HFF-Myc (cell line): Measurements from ENCODE around the gene ZNF19.

Experiments
- DNase-seq: peaks from one replicate; pipeline ENCODE4 v3.0.0-alpha.2; 2011; ENCODE audit warnings: low read depth; ENCODE audit errors: extremely low read depth
- H3K4me3 ChIP-seq: replicated peaks from 2 replicates; pipeline ENCODE4 v1.5.1; 2011; ENCODE audit warnings: low read depth, mild to moderate bottlenecking, control low read depth, low read length
- CTCF ChIP-seq: IDR thresholded peaks from 2 replicates; pipeline ENCODE4 v1.5.1; 2012; ENCODE audit warnings: mild to moderate bottlenecking, low read depth, low read length, control low read depth; ENCODE audit errors: missing control alignments

Gene ZNF19

GRCh38 chr16:71524566-71525553, 35.7 kb upstream of the ZNF19 start:
- TF ChIP-seq CTCF: no peak
- H3K4me3 ChIP-seq: no peak overlapping the region
- no peak for DNase-seq

- DNase-seq: no peak
- no peak for TF ChIP-seq CTCF
- H3K4me3 ChIP-seq: no peak overlapping the region
These were observed 31.4 kb upstream of the ZNF19 start for GRCh38 chr16:71520550-71520949.

GRCh38 chr16:71515026-71515425, 25.9 kb upstream of the ZNF19 start:
- H3K4me3 ChIP-seq: no peak overlapping the region
- TF ChIP-seq CTCF: no peak
- no peak for DNase-seq

GRCh38 chr16:71514476-71514875, 25.4 kb upstream of the ZNF19 start:
- no peak overlapping the region for H3K4me3 ChIP-seq
- DNase-seq: no peak
- TF ChIP-seq CTCF: no peak

GRCh38 chr16:71513302-71513701, 24.2 kb upstream of the ZNF19 start:
- H3K4me3 ChIP-seq: no peak overlapping the region
- no peak for DNase-seq
- TF ChIP-seq CTCF: no peak

GRCh38 chr16:71507061-71507460, 17.9 kb upstream of the ZNF19 start:
- TF ChIP-seq CTCF: no peak
- no peak for DNase-seq
- no peak overlapping the region for H3K4me3 ChIP-seq
